ENCODE data around the gene ANKRD28.

- TF ChIP-seq CHD2 (IDR thresholded peaks at IDR 0.05; ENCODE audit: low read length), result no peak
- no peak for TF ChIP-seq TAF1 (IDR thresholded peaks at IDR 0.05; ENCODE audit: low read depth, low read length)
- TF ChIP-seq SP1 (IDR thresholded peaks at IDR 0.05; ENCODE audit: low read depth, low read length), result no peak
- TF ChIP-seq RFX5 (IDR thresholded peaks at IDR 0.05; ENCODE audit: borderline replicate concordance, low read depth, low read length), result no peak
- TF ChIP-seq CTCF (IDR thresholded peaks at IDR 0.05; ENCODE audit: control extremely low read depth in 1 of 3, insufficient read depth in 1 of 3, low read depth in 1 of 3, low read length in 3 of 3), result no peak
- no peak for TF ChIP-seq POLR2AphosphoS5 (IDR thresholded peaks at IDR 0.05; ENCODE audit: low read depth, low read length)
Observed at GRCh38 chr3:15713364-15713763, 84.4 kb downstream of the ANKRD28 start.
